Mucosa of stomach (tissue), 1 donor: ENCODE data around the gene SHISAL1.

Source experiments
- H3K27me3 ChIP-seq: one replicate; pipeline ENCODE4 v1.7.0; 2013; ENCODE audit warnings: mild to moderate bottlenecking, low read length; ENCODE audit not compliant: control insufficient read depth, insufficient read depth
- H3K36me3 ChIP-seq: one replicate; pipeline ENCODE4 v1.7.0; 2013; ENCODE audit warnings: low read length; ENCODE audit not compliant: control insufficient read depth, insufficient read depth
- H3K4me1 ChIP-seq: one replicate; pipeline ENCODE4 v1.7.0; 2013; ENCODE audit warnings: mild to moderate bottlenecking, low read length; ENCODE audit not compliant: control insufficient read depth, insufficient read depth
- H3K4me3 ChIP-seq: one replicate; pipeline ENCODE4 v1.7.0; 2013; ENCODE audit warnings: low read length
- H3K9ac ChIP-seq: one replicate; pipeline ENCODE4 v1.7.0; 2013; ENCODE audit warnings: mild to moderate bottlenecking, low read length, moderate library complexity
- H3K9me3 ChIP-seq: one replicate; pipeline ENCODE4 v1.7.0; 2013; ENCODE audit warnings: mild to moderate bottlenecking, low read length, moderate library complexity; ENCODE audit not compliant: control insufficient read depth
- donor health status: Pancreatic carcinoma.

The SHISAL1 gene

GRCh38 chr22:44276706-44277356, 35.9 kb downstream of the SHISAL1 start:
- Histone ChIP-seq H3K4me1 (no peaks in the 10 kb centered on the region), H3K9ac (no peak overlapping the region), H3K27me3 (no peaks in the 10 kb centered on the region), H3K9me3 (no peaks in the 10 kb centered on the region), H3K36me3 (no peaks in the 10 kb centered on the region), H3K4me3 (no peak overlapping the region)

GRCh38 chr22:44276041-44276440, 36.7 kb downstream of the SHISAL1 start:
- Histone ChIP-seq H3K9ac (no peak overlapping the region), H3K4me3 (no peak overlapping the region), H3K9me3 (no peaks in the 10 kb centered on the region), H3K27me3 (no peaks in the 10 kb centered on the region), H3K36me3 (no peaks in the 10 kb centered on the region), H3K4me1 (no peaks in the 10 kb centered on the region)

GRCh38 chr22:44275631-44275995, 37.1 kb downstream of the SHISAL1 start:
- Histone ChIP-seq H3K36me3 (no peaks in the 10 kb centered on the region), H3K9ac (no peak overlapping the region), H3K27me3 (no peaks in the 10 kb centered on the region), H3K4me3 (no peak overlapping the region), H3K9me3 (no peaks in the 10 kb centered on the region), H3K4me1 (no peaks in the 10 kb centered on the region)

GRCh38 chr22:44274918-44275630, 37.7 kb downstream of the SHISAL1 start:
- Histone ChIP-seq H3K4me1 (no peaks in the 10 kb centered on the region), H3K9ac (no peak overlapping the region), H3K4me3 (no peak overlapping the region), H3K9me3 (no peaks in the 10 kb centered on the region), H3K27me3 (no peaks in the 10 kb centered on the region), H3K36me3 (no peaks in the 10 kb centered on the region)

GRCh38 chr22:44273175-44273574, 39.6 kb downstream of the SHISAL1 start:
- H3K4me3 ChIP-seq, result no peak overlapping the region
- H3K9me3 ChIP-seq, result no peaks in the 10 kb centered on the region
- no peak overlapping the region for H3K9ac ChIP-seq
- no peaks in the 10 kb centered on the region for H3K27me3 ChIP-seq
- H3K36me3 ChIP-seq, result no peaks in the 10 kb centered on the region
- H3K4me1 ChIP-seq, result no peaks in the 10 kb centered on the region

- H3K36me3 ChIP-seq, result no peaks in the 10 kb centered on the region
- no peak overlapping the region for H3K9ac ChIP-seq
- no peaks in the 10 kb centered on the region for H3K9me3 ChIP-seq
- no peaks in the 10 kb centered on the region for H3K27me3 ChIP-seq
- H3K4me3 ChIP-seq, result no peak overlapping the region
- H3K4me1 ChIP-seq, result no peaks in the 10 kb centered on the region
Observed at GRCh38 chr22:44272401-44272771, 40.4 kb downstream of the SHISAL1 start.

GRCh38 chr22:44271732-44272400, 40.9 kb downstream of the SHISAL1 start:
- Histone ChIP-seq H3K27me3 (no peaks in the 10 kb centered on the region), H3K36me3 (no peaks in the 10 kb centered on the region), H3K9me3 (no peaks in the 10 kb centered on the region), H3K4me3 (no peak overlapping the region), H3K4me1 (no peaks in the 10 kb centered on the region), H3K9ac (no peak overlapping the region)

- Histone ChIP-seq H3K27me3 (no peaks in the 10 kb centered on the region), H3K4me1 (no peaks in the 10 kb centered on the region), H3K9me3 (no peaks in the 10 kb centered on the region), H3K36me3 (no peaks in the 10 kb centered on the region), H3K4me3 (no peak overlapping the region), H3K9ac (no peak overlapping the region)
Observed at GRCh38 chr22:44271010-44271500, 41.7 kb downstream of the SHISAL1 start.

- no peak overlapping the region for H3K4me3 ChIP-seq
- H3K36me3 ChIP-seq, result no peaks in the 10 kb centered on the region
- no peaks in the 10 kb centered on the region for H3K4me1 ChIP-seq
- no peak overlapping the region for H3K9ac ChIP-seq
- no peaks in the 10 kb centered on the region for H3K9me3 ChIP-seq
- H3K27me3 ChIP-seq, result no peaks in the 10 kb centered on the region
Observed at GRCh38 chr22:44270556-44270880, 42.2 kb downstream of the SHISAL1 start.

GRCh38 chr22:44269757-44270555, 42.8 kb downstream of the SHISAL1 start:
- H3K4me1 ChIP-seq, result no peaks in the 10 kb centered on the region
- H3K36me3 ChIP-seq, result no peaks in the 10 kb centered on the region
- H3K9me3 ChIP-seq, result no peaks in the 10 kb centered on the region
- H3K27me3 ChIP-seq, result no peaks in the 10 kb centered on the region
- no peak overlapping the region for H3K9ac ChIP-seq
- no peak overlapping the region for H3K4me3 ChIP-seq

- no peaks in the 10 kb centered on the region for H3K9me3 ChIP-seq
- no peaks in the 10 kb centered on the region for H3K4me1 ChIP-seq
- H3K27me3 ChIP-seq, result no peaks in the 10 kb centered on the region
- H3K9ac ChIP-seq, result no peak overlapping the region
- H3K4me3 ChIP-seq, result no peak overlapping the region
- H3K36me3 ChIP-seq, result no peaks in the 10 kb centered on the region
Observed at GRCh38 chr22:44269117-44269498, 43.6 kb downstream of the SHISAL1 start.
